Activated CD4-positive, CD25-positive, alpha-beta regulatory T cell treated with anti-CD3 and anti-CD28 coated beads, Interleukin-2, amount 50 U/mL, for 16 hours (primary cell): ENCODE measurements around the gene SLC38A1.

ENCODE experiments used
- DNase-seq: peaks from one replicate; pipeline ENCODE4 v3.0.0-alpha.2; 2020; ENCODE audit warnings: low read depth, low spot score

SLC38A1 gene

DNA sequence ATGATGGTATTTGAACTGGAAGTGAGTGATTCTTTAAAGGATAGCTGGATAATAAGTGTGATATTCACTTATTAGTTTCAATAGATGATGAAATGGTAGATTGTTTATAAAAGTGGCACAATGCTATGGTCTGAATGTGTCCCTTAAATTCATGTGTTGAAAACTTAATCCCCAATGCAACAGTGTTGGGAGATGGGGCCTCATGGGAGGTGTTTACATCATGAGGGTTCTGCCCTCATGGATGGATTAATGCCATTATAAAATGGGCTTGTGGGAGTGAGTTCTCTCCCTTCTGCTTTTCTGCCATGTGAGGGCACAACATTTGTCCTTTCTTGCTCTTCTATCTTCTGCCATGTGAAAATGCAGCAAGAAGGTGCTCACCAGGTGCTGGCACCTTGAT, 134.0 kb downstream of the SLC38A1 start:
- DNase-seq, result no peak

DNA sequence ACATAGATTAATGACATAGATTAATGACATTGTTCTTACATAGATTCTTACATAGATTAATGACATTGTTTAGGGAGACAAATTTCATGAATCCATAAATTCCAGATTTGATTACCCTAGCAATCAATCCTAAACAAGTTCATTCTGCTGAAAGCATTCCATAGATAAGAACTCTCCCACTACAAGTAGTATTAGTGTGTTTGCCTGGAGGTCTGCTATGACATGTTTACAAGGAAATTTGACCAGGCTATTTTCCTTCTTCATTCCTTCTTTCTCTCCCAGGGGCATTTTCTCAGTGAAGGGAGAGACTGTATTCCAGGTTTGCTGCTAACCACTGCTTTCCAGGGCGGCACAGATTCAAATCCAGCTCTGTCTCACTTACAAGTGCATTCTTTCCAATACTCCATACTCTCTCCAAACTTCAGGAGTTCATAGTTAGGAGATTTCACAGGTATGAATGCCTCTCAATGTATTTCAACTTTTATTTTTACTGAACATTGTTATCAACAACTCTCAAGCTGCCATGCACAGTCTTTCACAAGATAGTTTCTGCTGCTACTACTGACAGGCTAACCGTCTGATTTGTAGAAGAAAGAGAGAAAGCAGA, 134.5 kb downstream of the SLC38A1 start:
- no peak for DNase-seq

GRCh38 chr12:46133751-46134150, 135.1 kb downstream of the SLC38A1 start:
- DNase-seq, result no peak
